Keratinocyte (primary cell): ENCODE data around the gene TSPAN1. TPM values are rescaled to one million over a fixed set of nuclear protein-coding genes. Genes with fewer than 3 reads are reported as not detected.

Experiments
- DNase-seq: peaks from one replicate; pipeline ENCODE4 v3.0.0-alpha.2; 2011; ENCODE audit warnings: low read depth, missing footprints, low spot score
- FAIRE-seq: peaks from 2 replicates; lab custom pipeline; 2011; peaks lifted over from hg19 to GRCh38; lab: Jason Lieb, UNC
- H2AFZ ChIP-seq: 2 replicates; pipeline ENCODE4 v1.6.0; 2012; ENCODE audit warnings: low read length, control low read depth, inconsistent platforms; ENCODE audit not compliant: control insufficient read depth
- H3K27ac ChIP-seq: 2 replicates; pipeline ENCODE4 v1.5.1; 2011; ENCODE audit warnings: low read length; ENCODE audit not compliant: control insufficient read depth, insufficient read depth
- H3K27me3 ChIP-seq: 3 replicates; pipeline ENCODE4 v1.6.0; 2011; ENCODE audit warnings: low read length; ENCODE audit not compliant: control insufficient read depth, insufficient read depth; ENCODE audit errors: extremely low read depth
- H3K36me3 ChIP-seq, 2 experiments: 2 replicates in 1 of 2; 3 replicates in 1 of 2; pipeline ENCODE4 v1.5.1; 2011; ENCODE audit warnings: low read length in 2 of 2, mild to moderate bottlenecking in 1 of 2; ENCODE audit not compliant: control insufficient read depth in 2 of 2, insufficient read depth in 2 of 2; ENCODE audit errors: extremely low read depth in 1 of 2
- H3K4me1 ChIP-seq: 3 replicates; pipeline ENCODE4 v1.5.1; 2011; ENCODE audit warnings: low read length; ENCODE audit not compliant: control insufficient read depth, insufficient read depth; ENCODE audit errors: extremely low read depth
- H3K4me2 ChIP-seq: 3 replicates; pipeline ENCODE4 v1.6.0; 2011; ENCODE audit warnings: low read depth, low read length; ENCODE audit not compliant: control insufficient read depth, insufficient read depth; ENCODE audit errors: extremely low read depth
- H3K4me3 ChIP-seq, 3 experiments: fragments of 200-600 bp in 1 of 3; sonication (generic) in 1 of 3; 2 replicates in 2 of 3; 3 replicates in 1 of 3; pipeline ENCODE4 v1.5.1; 2011 to 2016; ENCODE audit warnings: low read length in 3 of 3, mild to moderate bottlenecking in 3 of 3, control low read depth in 2 of 3, inconsistent platforms in 1 of 3, low read depth in 1 of 3, mixed read lengths in 1 of 3, mixed run types in 1 of 3, moderate library complexity in 1 of 3; ENCODE audit not compliant: control insufficient read depth in 2 of 3, insufficient read depth in 2 of 3; ENCODE audit errors: extremely low read depth in 1 of 3
- H3K79me2 ChIP-seq: 2 replicates; pipeline ENCODE4 v1.6.0; 2012; ENCODE audit warnings: low read length; ENCODE audit not compliant: control insufficient read depth, insufficient read depth
- H3K9ac ChIP-seq: 3 replicates; pipeline ENCODE4 v1.6.0; 2011; ENCODE audit warnings: low read length; ENCODE audit not compliant: control insufficient read depth, insufficient read depth; ENCODE audit errors: extremely low read depth
- H3K9me1 ChIP-seq: 3 replicates; pipeline ENCODE4 v1.6.0; 2011; ENCODE audit warnings: low read length; ENCODE audit not compliant: control insufficient read depth, insufficient read depth; ENCODE audit errors: extremely low read depth
- H3K9me3 ChIP-seq: 2 replicates; pipeline ENCODE4 v1.5.1; 2012; ENCODE audit warnings: low read depth, low read length; ENCODE audit not compliant: control insufficient read depth
- H4K20me1 ChIP-seq: 3 replicates; pipeline ENCODE4 v1.6.0; 2011; ENCODE audit warnings: low read length; ENCODE audit not compliant: control insufficient read depth, insufficient read depth; ENCODE audit errors: extremely low read depth
- CTCF ChIP-seq, 3 experiments: IDR thresholded peaks in 1 of 3; conservative IDR thresholded peaks in 1 of 3; optimal IDR thresholded peaks in 1 of 3; 2 replicates in 2 of 3; 3 replicates in 1 of 3; pipeline versions ENCODE3 to v1.5.1; 2011; ENCODE audit warnings: low read length in 3 of 3, mild to moderate bottlenecking in 3 of 3, moderate library complexity in 2 of 3, control low read depth in 1 of 3, inconsistent platforms in 1 of 3; ENCODE audit not compliant: insufficient read depth in 2 of 3; ENCODE audit errors: extremely low read depth in 1 of 3
- EZH2 ChIP-seq: IDR thresholded peaks from one replicate; pipeline ENCODE4 v1.6.1; 2012; ENCODE audit warnings: inconsistent platforms, mild to moderate bottlenecking, low read length, moderate library complexity
- dilution Hi-C: fragments of 300-500 bp; cut with MboI; formaldehyde crosslinking; loops from one replicate; pipeline ENCODE4 v1.7.0; 2020; ENCODE audit warnings: low sequenced_read_pairs; ENCODE audit not compliant: extremely low pct_ligation_motif_present
- polyA plus RNA-seq, 5 experiments: library from polyadenylated mRNA; depleted of rRNA in 3 of 5; stranded (reverse) in 3 of 5; stranded (forward) in 1 of 5; unstranded in 1 of 5; fragments of >200 nt; gene quantifications; 1 replicate in 1 of 5; 2 replicates in 3 of 5; 3 replicates in 1 of 5; pipeline versions ENCODE4 v1.2.1 to v1.2.3, GENCODE V29; 2011 to 2012; ENCODE audit warnings: missing spikeins in 2 of 5, low read depth in 1 of 5, low replicate concordance in 1 of 5

TSPAN1 gene
- polyA plus RNA-seq, 1 donor (not counting 4 experiments of a cell fraction or from before 2014, with no cell fraction given) = 312 TPM

GRCh38 chr1:46152016-46152415 is 22.9 kb upstream of the TSPAN1 start:
- dilution Hi-C loops = no loop called here
- Histone ChIP-seq H3K36me3 (no peaks in the 10 kb centered on the region), H2AFZ (no peak overlapping the region), H3K9ac (no peak overlapping the region), H4K20me1 (no peaks in the 10 kb centered on the region), H3K9me3 (no peaks in the 10 kb centered on the region), H3K4me3 (no peak overlapping the region), H3K9me1 (no peaks in the 10 kb centered on the region), H3K27ac (no peak overlapping the region), H3K27me3 (no peaks in the 10 kb centered on the region), H3K79me2 (no peaks in the 10 kb centered on the region), H3K4me2 (no peak overlapping the region), H3K4me1 (no peaks in the 10 kb centered on the region)
- TF ChIP-seq CTCF (optimal IDR thresholded peaks at IDR 0.05 in 1 of 3, IDR thresholded peaks at IDR 0.05 in 1 of 3, conservative IDR thresholded peaks at IDR 0.05 in 1 of 3; ENCODE audit: extremely low read depth in 1 of 3, insufficient read depth in 2 of 3, low read length in 3 of 3) (no peak), EZH2 (no peak)
- DNase-seq (no peak), FAIRE-seq (no peak)

- Histone ChIP-seq H3K4me2 (no peak overlapping the region), H3K9me1 (no peaks in the 10 kb centered on the region), H3K36me3 (no peaks in the 10 kb centered on the region), H3K9ac (no peak overlapping the region), H3K27ac (no peak overlapping the region), H4K20me1 (no peaks in the 10 kb centered on the region), H3K79me2 (no peaks in the 10 kb centered on the region), H3K4me1 (no peaks in the 10 kb centered on the region), H2AFZ (no peak overlapping the region), H3K9me3 (no peaks in the 10 kb centered on the region), H3K27me3 (no peaks in the 10 kb centered on the region), H3K4me3 (no peak overlapping the region)
- TF ChIP-seq EZH2 (no peak), CTCF (optimal IDR thresholded peaks at IDR 0.05 in 1 of 3, IDR thresholded peaks at IDR 0.05 in 1 of 3, conservative IDR thresholded peaks at IDR 0.05 in 1 of 3; ENCODE audit: extremely low read depth in 1 of 3, insufficient read depth in 2 of 3, low read length in 3 of 3) (no peak)
- no peak for DNase-seq
- dilution Hi-C loops = no loop called here
- FAIRE-seq = no peak
These were observed 21.7 kb upstream of the TSPAN1 start for GRCh38 chr1:46153228-46153627.
